Measurements from ENCODE around the gene MYO3B.

GRCh38 chr2:170155022-170155722, 22.8 kb upstream of the MYO3B start:
- TF ChIP-seq EP300 (IDR thresholded peaks at IDR 0.05) (no peak), POLR2AphosphoS5 (IDR thresholded peaks at IDR 0.05) (no peak), POLR2A (IDR thresholded peaks at IDR 0.05) (no peak)
- TF ChIP-seq, protein P1, sequence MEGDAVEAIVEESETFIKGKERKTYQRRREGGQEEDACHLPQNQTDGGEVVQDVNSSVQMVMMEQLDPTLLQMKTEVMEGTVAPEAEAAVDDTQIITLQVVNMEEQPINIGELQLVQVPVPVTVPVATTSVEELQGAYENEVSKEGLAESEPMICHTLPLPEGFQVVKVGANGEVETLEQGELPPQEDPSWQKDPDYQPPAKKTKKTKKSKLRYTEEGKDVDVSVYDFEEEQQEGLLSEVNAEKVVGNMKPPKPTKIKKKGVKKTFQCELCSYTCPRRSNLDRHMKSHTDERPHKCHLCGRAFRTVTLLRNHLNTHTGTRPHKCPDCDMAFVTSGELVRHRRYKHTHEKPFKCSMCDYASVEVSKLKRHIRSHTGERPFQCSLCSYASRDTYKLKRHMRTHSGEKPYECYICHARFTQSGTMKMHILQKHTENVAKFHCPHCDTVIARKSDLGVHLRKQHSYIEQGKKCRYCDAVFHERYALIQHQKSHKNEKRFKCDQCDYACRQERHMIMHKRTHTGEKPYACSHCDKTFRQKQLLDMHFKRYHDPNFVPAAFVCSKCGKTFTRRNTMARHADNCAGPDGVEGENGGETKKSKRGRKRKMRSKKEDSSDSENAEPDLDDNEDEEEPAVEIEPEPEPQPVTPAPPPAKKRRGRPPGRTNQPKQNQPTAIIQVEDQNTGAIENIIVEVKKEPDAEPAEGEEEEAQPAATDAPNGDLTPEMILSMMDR (IDR thresholded peaks at IDR 0.05): no peak
